HG02938 (cell line): ENCODE results near the gene KRTAP22-1.

Experiments
- ATAC-seq: cut with Tn5 transposase; IDR thresholded peaks from one replicate; pipeline ENCODE4 v1.9.1; 2021; ENCODE audit warnings: mild to moderate bottlenecking, moderate library complexity; ENCODE audit not compliant: unreplicated experiment

Gene KRTAP22-1

DNA sequence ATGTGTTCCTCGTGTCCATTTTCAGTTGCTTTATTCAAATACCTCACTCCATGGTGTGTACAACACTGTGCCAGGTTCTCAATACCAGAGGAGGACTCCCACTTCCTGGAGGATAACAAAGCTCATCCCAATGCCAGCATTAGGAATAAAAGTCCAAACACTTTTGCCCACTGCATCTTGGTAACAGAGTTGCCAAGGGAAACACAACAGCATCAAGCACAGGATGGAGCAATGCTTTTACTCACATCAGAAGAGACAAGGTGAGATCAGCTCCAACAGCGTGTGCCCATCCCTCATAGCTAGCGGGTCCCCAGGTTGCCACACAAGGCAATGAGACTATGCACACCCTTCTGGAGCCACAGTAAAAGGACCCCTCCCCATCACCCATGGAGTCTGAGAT lies 22.5 kb downstream of the KRTAP22-1 start:
- ATAC-seq = no peak

DNA sequence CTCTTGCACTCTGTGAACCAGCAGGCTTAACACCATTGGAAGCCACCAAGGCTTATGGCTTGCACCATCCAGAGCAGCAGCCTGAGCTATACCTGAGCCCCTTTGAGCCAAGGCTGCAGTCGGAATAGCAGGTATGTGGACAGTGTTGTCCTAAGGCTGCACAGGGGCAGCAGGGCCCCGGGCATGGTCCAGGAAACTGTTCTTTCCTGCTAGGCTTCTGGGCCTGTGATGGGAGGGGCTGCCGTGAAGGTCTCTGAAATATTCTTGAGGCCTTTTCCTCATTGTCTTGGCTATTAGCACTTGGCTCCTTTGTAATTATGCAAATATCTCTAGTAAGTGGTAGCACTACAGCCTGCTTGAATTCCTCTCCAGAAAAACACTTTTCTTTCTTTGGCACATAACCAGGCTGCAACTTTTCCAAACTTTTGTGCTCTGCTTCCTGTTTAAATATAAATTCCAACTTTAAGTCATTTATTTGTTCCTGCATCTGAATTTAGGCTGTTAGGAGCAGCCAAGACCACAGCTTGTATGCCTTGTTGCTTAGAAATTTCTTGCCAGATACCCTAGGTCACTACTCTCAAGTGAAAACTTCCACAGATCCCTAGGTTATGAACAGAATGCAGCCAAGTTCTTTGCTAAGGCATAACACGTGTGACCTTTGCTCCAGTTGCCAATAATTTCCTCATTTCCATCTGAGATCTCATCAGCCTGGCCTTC lies 24.7 kb downstream of the KRTAP22-1 start:
- ATAC-seq = no peak

DNA sequence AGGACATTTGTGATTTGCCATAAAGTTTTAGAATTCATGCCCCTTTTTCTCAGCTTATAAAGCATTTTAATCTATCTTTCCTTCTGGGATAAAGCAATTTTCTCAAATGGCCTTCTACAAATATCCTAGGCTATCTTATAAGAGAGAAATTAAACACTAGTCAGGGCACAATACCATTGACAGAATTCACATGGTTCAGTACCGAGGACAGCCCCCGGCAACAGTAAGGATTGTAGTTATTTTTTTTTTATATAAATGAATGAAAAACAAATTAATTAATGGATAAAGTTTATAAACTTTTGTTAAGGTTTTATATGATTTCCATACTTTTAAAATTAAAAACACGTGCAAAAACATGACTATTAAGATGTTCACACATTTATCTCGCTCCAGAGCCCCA lies 27.2 kb downstream of the KRTAP22-1 start:
- no peak for ATAC-seq

DNA sequence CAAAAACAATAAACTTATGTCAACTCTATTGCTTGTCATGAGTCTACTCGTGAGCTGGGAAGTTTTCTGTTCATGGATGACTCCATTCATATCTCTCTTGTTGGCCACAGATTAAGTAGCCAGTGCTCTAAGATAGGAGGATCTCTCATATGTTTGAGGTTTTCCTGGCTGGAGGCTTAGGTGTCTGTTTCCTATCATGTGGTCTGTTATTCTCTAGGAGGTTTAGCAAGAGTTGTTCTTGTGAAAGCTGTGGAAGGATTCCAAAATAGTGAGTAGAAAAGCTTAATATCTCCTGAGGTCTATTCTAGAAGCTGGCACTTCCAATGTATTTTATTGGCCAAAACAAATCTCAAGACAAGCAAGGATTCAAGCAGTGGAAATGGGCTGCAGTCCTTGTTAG lies 28.3 kb downstream of the KRTAP22-1 start:
- ATAC-seq = no peak

DNA sequence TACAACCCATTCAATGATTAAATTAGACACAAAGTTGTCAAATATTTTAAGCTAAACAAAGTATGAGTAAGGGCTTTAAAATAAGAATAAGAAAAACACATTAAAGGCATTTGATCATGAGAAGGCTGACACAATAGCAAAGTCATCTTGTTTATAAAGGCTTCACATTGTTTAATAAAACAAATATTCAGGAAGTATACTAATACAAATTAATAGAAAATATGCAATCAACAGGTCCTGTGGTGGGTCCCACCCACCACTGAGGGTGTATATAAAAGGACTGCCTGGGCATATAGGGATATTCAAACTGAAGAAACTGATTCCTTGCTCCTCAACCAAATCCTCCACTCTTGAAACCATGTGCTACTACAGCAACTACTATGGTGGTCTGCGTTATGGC lies 34.0 kb downstream of the KRTAP22-1 start, which contains the start of gene KRTAP20-2:
Gene KRTAP20-2, plus strand, starts transcription at position 301 of the 400 bp plus-strand sequence. Its CDS starts 58 bp downstream, at position 359.
- ATAC-seq = no peak

DNA sequence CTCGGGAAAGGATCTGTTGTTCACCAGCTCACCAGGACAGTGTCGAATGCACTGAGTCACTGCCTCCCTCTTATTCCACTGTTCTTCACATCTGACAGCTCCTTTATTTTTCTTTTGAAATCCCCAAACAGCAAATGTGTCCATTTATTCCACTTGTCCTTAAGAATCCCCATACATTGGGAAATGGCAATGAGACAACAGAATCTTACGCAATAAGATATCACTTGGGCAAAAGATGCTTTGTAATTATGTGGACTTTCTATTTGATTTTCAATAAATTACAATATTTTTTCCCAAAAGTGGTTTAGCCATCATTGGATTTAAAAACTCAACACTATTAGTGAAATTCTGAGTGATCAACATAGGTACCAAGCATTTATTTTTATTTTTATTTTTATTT lies 37.8 kb downstream of the KRTAP22-1 start:
- ATAC-seq = no peak

DNA sequence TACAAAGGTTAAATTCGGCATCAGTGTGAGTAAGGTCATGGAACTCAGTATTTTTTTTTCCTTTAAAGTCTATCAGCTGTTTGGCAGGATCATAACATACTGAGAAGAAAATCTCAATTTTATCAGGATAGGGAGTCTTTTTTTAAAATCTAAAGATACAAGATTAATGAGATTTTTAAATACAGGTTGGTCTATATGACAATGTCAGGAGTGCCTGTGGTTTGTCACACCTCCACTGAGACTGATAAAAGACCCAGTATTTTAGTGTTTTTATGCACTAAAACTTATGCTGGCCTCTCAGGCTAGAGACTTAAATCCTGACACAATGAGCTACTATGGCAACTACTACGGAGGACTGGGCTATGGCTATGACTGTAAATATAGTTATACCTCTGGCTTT lies 41.7 kb downstream of the KRTAP22-1 start, which contains the start of gene KRTAP20-3:
Gene KRTAP20-3, plus strand, starts transcription at position 301 of the 400 bp plus-strand sequence.
- ATAC-seq = no peak

DNA sequence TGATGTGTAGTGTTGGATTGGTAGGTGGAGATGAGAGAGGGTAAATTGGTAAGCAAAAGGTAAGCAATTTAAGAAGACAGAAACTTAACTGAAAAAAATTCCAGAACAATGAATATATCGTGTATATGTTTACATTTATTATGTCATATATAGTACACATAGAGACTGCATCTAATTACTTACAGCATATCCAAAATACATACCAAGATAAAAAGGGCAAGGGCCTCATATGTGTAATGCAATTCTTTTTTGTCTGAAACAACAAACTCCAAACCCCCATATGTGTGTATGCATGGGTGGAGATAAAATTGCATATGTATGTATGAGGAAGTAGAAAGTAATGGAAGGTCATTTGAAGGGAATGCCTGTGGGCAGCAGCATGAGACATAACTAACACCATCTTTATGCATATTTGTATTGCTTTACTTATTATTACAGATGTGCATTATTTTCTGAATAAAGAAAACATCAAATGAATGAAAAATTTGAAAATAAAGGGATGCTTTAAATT lies 46.1 kb downstream of the KRTAP22-1 start:
- no peak for ATAC-seq
